Osteoblast (primary cell): ENCODE measurements around the gene RABGAP1L. TPM values are rescaled to one million over a fixed set of nuclear protein-coding genes. Genes with fewer than 3 reads are reported as not detected.
"Not testable (repeated sequence)": the region's sequence is repeated elsewhere in the genome, so short reads cannot be mapped to it uniquely, and the experiment has no call there.

Experiments used
- DNase-seq: peaks from one replicate; pipeline ENCODE4 v3.0.0; 2011; ENCODE audit warnings: low spot score, mixed read lengths; ENCODE audit not compliant: insufficient read length; ENCODE audit errors: missing footprints
- H2AFZ ChIP-seq: 2 replicates; pipeline ENCODE4 v1.6.0; 2011; ENCODE audit warnings: mild to moderate bottlenecking, low read length
- H3K27ac ChIP-seq: 2 replicates; pipeline ENCODE4 v1.5.1; 2011; ENCODE audit warnings: mild to moderate bottlenecking, low read depth, low read length, moderate library complexity
- H3K27me3 ChIP-seq: 2 replicates; pipeline ENCODE4 v1.6.0; 2012; ENCODE audit warnings: mild to moderate bottlenecking, control low read depth, inconsistent platforms, low read length, moderate library complexity; ENCODE audit not compliant: insufficient read depth
- H3K36me3 ChIP-seq: 2 replicates; pipeline ENCODE4 v1.5.1; 2011; ENCODE audit warnings: mild to moderate bottlenecking, low read length, control low read depth, moderate library complexity; ENCODE audit not compliant: insufficient read depth
- H3K4me1 ChIP-seq: 2 replicates; pipeline ENCODE4 v1.5.1; 2011; ENCODE audit warnings: mild to moderate bottlenecking, low read length, control low read depth, moderate library complexity; ENCODE audit not compliant: insufficient read depth
- H3K4me2 ChIP-seq: 2 replicates; pipeline ENCODE4 v1.6.0; 2011; ENCODE audit warnings: mild to moderate bottlenecking, low read length; ENCODE audit not compliant: insufficient read depth
- H3K4me3 ChIP-seq: fragments of 200-600 bp; sonication (generic); 3 replicates; pipeline ENCODE4 v1.5.1; 2012; ENCODE audit warnings: mild to moderate bottlenecking, low read length, inconsistent platforms; ENCODE audit not compliant: insufficient read depth
- H3K79me2 ChIP-seq: 2 replicates; pipeline ENCODE4 v1.6.0; 2012; ENCODE audit warnings: mild to moderate bottlenecking, low read length, control low read depth, inconsistent platforms; ENCODE audit not compliant: insufficient read depth
- H3K9me3 ChIP-seq: 2 replicates; pipeline ENCODE4 v1.5.1; 2011; ENCODE audit warnings: low read depth, low read length, control low read depth
- H4K20me1 ChIP-seq: 2 replicates; pipeline ENCODE4 v1.6.0; 2012; ENCODE audit warnings: mild to moderate bottlenecking, low read length, control low read depth; ENCODE audit not compliant: insufficient read depth
- total RNA-seq: library from RNA; depleted of rRNA; stranded (reverse); fragments of >200 nt; gene quantifications from 2 replicates; pipeline ENCODE4 v1.2.3, GENCODE V29; 2012
- TF ChIP-seq, protein P1 (sequence below): IDR thresholded peaks from 2 replicates; pipeline ENCODE4 v1.5.1; 2011; ENCODE audit warnings: mild to moderate bottlenecking, low read depth, low read length, moderate library complexity; ENCODE audit errors: extremely low read depth

The RABGAP1L gene
- total RNA-seq, 1 donor, result 30.0 TPM

- Histone ChIP-seq H3K79me2 (no peaks in the 10 kb centered on the region), H3K27me3 (no peaks in the 10 kb centered on the region), H3K4me1 (no peaks in the 10 kb centered on the region), H4K20me1 (no peaks in the 10 kb centered on the region), H2AFZ (no peak overlapping the region), H3K36me3 (no peaks in the 10 kb centered on the region), H3K4me3 (no peak overlapping the region), H3K9me3 (no peaks in the 10 kb centered on the region), H3K27ac (no peak overlapping the region), H3K4me2 (no peak overlapping the region)
- TF ChIP-seq, protein P1, sequence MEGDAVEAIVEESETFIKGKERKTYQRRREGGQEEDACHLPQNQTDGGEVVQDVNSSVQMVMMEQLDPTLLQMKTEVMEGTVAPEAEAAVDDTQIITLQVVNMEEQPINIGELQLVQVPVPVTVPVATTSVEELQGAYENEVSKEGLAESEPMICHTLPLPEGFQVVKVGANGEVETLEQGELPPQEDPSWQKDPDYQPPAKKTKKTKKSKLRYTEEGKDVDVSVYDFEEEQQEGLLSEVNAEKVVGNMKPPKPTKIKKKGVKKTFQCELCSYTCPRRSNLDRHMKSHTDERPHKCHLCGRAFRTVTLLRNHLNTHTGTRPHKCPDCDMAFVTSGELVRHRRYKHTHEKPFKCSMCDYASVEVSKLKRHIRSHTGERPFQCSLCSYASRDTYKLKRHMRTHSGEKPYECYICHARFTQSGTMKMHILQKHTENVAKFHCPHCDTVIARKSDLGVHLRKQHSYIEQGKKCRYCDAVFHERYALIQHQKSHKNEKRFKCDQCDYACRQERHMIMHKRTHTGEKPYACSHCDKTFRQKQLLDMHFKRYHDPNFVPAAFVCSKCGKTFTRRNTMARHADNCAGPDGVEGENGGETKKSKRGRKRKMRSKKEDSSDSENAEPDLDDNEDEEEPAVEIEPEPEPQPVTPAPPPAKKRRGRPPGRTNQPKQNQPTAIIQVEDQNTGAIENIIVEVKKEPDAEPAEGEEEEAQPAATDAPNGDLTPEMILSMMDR, result no peak
- no peak for DNase-seq
Observed at GRCh38 chr1:174308604-174309003, 149.3 kb downstream of the RABGAP1L start.

DNA sequence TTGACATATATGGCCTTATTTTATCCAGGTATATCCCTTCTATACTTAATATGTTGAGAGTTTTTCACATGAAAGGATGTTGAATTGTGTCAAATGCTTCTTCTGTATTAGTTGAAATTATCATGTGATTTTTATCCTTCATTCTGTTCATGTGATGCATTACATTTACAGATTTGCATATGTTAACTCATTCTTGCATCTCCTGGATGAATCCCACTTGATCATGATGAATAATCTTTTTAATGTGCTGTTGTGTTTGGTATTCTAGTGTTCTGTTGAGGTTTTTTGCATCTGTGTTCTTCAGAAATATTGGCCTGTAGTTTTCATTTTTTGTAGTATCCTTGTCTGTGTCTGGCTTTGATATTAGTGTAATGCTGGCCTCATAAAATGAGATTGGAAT lies 150.2 kb downstream of the RABGAP1L start:
- no peaks in the 10 kb centered on the region for H3K27me3 ChIP-seq
- H3K79me2 ChIP-seq, result no peaks in the 10 kb centered on the region
- H3K4me3 ChIP-seq, result no peak overlapping the region
- H3K36me3 ChIP-seq, result no peaks in the 10 kb centered on the region
- no peak overlapping the region for H3K27ac ChIP-seq
- TF ChIP-seq, protein P1, result no peak
- DNase-seq, result no peak
- H3K4me2 ChIP-seq, result no peak overlapping the region
- H4K20me1 ChIP-seq, result no peaks in the 10 kb centered on the region
- no peaks in the 10 kb centered on the region for H3K9me3 ChIP-seq
- H2AFZ ChIP-seq, result no peak overlapping the region
- no peaks in the 10 kb centered on the region for H3K4me1 ChIP-seq

DNA sequence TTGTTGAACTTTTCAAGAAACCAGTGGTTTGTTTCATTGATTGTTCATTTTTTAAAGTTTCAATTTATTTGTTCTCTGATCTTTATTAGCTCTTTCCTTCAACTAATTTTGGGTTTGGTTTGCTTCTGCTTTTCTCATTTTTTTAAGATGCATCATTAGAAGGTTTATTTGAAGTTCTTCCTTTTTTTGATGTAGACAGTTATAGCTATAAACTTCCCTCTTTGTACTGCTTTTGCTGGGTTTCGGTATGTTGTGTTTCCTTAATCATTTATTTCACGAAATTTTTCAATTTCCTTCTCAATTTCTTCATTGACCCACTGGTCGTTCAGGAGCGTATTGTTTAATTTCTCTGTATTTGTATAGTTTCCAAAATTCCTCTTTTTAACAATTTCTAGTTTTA lies 155.1 kb downstream of the RABGAP1L start:
- DNase-seq, result no peak
- no peaks in the 10 kb centered on the region for H3K4me1 ChIP-seq
- no peak overlapping the region for H3K4me2 ChIP-seq
- no peaks in the 10 kb centered on the region for H3K27me3 ChIP-seq
- no peaks in the 10 kb centered on the region for H4K20me1 ChIP-seq
- H3K9me3 ChIP-seq, result peaks cover 3% of the 10 kb centered on the region
- no peaks in the 10 kb centered on the region for H3K79me2 ChIP-seq
- no peak overlapping the region for H3K27ac ChIP-seq
- no peak overlapping the region for H2AFZ ChIP-seq
- TF ChIP-seq, protein P1, result no peak
- H3K36me3 ChIP-seq, result no peaks in the 10 kb centered on the region
- no peak overlapping the region for H3K4me3 ChIP-seq

DNA sequence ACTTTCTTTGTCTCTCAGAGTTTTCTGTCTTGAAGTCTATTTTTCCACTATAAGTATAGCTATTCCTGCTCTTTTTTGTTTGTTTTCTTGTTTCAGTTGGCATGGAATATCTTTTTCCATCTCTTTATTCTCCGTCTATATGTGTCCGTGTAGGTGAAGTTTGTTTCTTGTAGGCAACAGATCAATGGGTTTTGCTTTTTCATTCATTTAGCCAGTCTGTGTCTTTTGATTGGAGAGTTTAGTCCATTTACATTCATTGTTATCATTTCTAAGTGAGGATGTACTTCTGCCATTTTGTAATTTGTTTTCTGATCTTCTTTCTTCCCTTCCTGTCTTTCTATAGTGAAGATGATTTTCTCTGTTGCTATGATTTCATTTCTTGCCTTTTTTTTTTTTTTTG lies 155.9 kb downstream of the RABGAP1L start:
- H3K9me3 ChIP-seq, result peaks cover 4% of the 10 kb centered on the region
- H3K4me3 ChIP-seq, result no peak overlapping the region
- H2AFZ ChIP-seq, result no peak overlapping the region
- no peaks in the 10 kb centered on the region for H3K36me3 ChIP-seq
- no peaks in the 10 kb centered on the region for H3K79me2 ChIP-seq
- no peak overlapping the region for H3K27ac ChIP-seq
- no peaks in the 10 kb centered on the region for H3K4me1 ChIP-seq
- TF ChIP-seq, protein P1, result no peak
- no peak for DNase-seq
- H3K4me2 ChIP-seq, result no peak overlapping the region
- H4K20me1 ChIP-seq, result no peaks in the 10 kb centered on the region
- H3K27me3 ChIP-seq, result no peaks in the 10 kb centered on the region

DNA sequence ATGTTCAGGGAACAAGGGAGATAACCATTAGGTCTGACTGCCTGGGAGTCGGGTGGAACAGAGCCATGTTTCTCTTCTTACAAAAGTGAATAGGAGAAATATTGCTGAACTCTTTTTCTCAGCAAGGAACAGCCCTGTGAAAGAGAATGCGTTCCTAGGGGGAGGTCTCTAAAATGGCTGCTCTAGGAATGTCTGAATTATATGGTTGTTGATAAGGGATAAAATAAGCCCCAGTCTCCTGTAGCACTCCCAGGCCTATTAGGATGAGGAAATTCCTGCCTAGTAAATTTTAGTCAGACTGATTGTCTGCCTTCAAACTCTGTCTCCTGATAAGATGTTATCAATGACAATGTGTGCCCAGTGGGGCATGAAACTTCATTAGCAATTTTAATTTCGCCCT lies 161.6 kb downstream of the RABGAP1L start:
- not testable (repeated sequence) for H3K79me2 ChIP-seq, H4K20me1 ChIP-seq, H3K9me3 ChIP-seq, DNase-seq, H3K27ac ChIP-seq, H3K4me2 ChIP-seq, H3K36me3 ChIP-seq, H3K4me1 ChIP-seq, H3K27me3 ChIP-seq, H3K4me3 ChIP-seq, H2AFZ ChIP-seq
